Activated CD4-positive, CD25-positive, alpha-beta regulatory T cell treated with anti-CD3 and anti-CD28 coated beads, Interleukin-2, amount 50 U/mL, for 24 hours (primary cell): ENCODE data around the gene HMOX1.
"Not testable (repeated sequence)": the region's sequence is repeated elsewhere in the genome, so short reads cannot be mapped to it uniquely, and the experiment has no call there.

Experiments used
- ATAC-seq, 2 donors: fragments of 150-1000 bp; cut with Tn5 transposase; one replicate each; pipeline ENCODE4 v1.10.0; 2021; ENCODE audit warnings: mild to moderate bottlenecking in 1 of 2, moderate library complexity in 1 of 2

Gene HMOX1

GRCh38 chr22:35350539-35351503 lies 30.1 kb upstream of the HMOX1 start:
- ATAC-seq: peak; percentile 85 to 88

DNA sequence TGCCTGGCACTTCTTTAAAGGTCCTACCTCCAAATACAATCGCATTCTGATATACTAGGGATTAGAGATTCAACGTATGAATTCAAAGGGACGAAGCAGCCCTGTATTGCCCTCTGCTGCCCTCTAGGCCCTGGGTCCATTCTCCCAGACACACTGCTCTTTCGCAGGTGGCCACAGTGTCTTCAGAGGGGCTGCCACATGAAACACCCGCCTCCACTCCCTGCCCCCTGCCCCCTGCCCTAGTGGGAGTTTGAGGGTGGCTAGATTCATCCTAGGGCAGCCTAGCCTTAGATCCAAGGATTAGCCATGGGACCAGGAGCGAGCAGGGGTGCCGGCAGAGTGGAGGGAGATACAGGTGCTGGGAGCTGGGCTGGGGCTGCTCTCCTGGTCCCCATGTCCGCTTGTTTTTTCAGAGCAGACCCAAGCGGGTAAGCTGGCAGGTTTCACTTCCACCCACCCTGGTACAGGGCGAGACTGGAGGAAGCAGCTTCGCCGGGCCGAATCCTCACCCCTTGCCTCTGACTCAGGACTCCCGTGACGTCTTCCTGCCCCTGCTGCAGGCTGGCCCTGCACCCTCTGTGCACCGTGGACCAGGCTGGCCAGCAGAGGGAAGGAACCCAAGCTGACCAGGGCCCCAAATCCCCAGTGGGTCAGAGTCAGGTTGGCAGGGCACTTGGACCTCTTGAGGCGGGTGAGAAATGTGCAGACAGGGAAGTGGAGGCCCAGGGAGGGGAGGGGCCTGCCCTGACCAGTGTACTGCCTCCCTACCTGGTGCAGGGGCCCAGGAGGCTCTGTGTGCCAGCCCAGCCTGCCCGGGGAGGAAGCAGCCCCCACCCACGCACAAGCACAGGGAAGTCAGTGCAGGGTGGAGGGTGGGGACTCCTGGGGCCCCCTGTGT lies 28.4 kb upstream of the HMOX1 start:
- ATAC-seq: peak; percentile 63 to 68

- ATAC-seq: no peak
Observed at GRCh38 chr22:35353318-35353717, 27.6 kb upstream of the HMOX1 start.

DNA sequence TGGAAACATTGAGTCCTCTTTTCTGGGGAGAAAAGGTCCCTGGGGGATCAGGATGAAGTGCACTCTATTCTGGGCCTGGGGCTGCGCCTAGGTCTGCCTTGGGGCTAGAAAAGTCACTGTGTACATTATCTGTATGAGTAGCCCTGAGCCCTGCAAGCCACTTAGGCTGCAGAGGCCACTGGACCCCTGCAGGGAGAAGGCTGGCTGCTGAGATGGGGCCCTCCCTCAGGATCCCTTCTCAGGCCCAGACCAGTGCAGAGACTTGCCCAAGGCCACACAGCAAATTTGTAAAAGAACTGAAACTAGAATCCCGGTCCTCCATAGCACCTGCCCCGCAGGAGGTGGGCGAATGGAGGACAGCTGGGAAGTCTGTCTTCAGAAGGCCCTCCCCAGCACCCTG lies 26.8 kb upstream of the HMOX1 start:
- no peak for ATAC-seq

GRCh38 chr22:35357883-35358621 lies 22.8 kb upstream of the HMOX1 start:
- no peak for ATAC-seq

DNA sequence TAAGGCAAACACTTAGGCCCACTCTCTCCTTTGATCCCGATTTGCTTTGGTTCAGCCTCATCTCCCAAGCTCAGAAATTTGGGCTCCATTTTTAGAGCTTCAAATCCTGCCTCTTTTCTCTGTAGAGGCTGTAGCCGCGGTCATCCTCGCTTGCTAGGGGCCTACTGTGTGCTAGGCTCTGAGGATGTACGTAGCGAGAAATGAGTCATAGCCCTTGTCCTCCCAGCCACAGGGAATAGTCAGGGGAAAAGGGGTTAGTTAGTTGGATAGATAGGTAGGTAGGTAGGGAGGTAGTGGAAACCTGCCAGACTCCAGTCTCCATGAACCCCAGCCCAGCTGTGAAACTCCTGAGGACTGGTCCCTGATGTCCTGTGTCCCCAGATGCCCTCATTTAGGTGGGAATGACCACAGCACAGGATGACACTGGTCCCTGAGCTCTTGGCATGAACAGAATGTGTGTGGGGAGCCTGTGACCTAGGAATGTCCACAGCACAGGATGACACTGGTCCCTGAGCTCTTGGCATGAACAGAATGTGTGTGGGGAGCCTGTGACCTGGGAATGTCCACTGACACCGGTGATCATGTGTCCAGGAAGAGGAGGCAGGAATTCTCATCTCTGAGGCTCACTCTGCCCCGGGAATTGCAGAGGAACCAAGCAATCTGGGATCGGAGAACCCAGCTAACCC lies 21.4 kb upstream of the HMOX1 start:
- no peak for ATAC-seq

DNA sequence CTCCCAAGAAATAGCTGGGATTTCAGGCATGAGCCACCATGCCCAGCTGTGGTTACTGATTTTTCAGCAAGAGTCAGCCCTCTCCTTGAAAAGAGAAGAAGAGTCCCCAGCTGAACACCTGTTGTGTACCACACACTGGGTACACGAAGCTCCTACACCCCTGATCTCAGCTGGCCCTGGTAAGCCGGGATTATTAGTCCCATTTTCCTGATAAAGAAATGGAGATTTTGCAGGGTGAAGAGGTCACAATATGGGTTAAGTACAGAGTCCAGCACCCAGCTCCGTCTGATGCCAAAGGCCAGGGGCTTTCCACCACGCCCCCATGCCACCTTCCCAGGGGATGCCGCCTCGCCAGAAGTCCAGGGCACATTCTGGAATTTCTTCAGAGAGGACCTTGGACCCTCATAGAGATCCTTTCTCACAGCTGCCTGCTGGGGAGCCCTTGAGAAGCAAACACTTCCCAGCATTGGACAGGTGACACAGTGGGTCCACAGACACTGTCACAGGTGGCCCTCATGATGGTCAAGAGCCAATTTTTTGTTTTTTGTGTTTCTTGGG lies 19.8 kb upstream of the HMOX1 start:
- no peak for ATAC-seq

DNA sequence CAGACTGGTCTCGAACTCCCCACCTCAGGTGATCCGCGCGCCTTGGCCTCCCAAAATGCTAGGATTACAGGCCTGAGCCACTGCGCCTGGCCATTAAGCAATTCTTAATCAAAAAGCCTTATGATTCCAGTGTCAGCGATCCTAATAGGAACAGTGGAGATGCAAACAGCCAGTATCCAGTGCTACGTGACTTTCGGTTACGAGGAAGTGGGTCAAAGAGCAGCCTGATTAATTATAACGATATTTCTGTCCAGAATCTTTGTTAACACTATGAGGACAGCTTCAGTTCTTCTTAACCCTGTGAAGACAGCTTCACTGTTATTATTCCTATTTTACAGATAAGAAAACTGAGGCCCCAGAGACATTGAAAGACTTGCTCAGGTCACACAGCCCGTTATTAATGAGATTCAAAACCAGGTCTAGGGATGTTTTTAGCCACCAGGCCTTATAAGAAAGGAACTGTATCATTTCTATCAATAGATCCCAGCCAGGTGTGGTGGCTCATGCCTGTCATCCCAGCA lies 17.3 kb upstream of the HMOX1 start:
- ATAC-seq: no peak

DNA sequence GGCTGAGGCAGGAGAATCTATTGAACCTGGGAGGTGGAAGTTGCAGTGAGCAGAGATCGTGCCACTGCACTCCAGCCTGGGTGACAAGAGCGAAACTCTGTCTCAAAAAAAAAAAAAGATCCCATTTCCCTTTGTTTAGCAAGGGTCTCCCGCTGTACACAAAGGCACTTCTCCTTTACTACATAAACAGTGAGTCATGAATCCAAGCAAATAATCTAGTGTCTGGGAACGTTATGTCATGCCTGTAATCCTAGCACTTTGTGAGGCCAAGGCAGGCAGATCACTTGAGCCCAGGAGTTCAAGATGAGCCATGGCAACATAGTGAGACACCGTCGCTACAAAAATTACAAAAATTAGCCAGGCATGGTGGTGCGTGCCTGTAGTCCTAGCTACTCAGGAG lies 16.7 kb upstream of the HMOX1 start:
- ATAC-seq: not testable (repeated sequence)

DNA sequence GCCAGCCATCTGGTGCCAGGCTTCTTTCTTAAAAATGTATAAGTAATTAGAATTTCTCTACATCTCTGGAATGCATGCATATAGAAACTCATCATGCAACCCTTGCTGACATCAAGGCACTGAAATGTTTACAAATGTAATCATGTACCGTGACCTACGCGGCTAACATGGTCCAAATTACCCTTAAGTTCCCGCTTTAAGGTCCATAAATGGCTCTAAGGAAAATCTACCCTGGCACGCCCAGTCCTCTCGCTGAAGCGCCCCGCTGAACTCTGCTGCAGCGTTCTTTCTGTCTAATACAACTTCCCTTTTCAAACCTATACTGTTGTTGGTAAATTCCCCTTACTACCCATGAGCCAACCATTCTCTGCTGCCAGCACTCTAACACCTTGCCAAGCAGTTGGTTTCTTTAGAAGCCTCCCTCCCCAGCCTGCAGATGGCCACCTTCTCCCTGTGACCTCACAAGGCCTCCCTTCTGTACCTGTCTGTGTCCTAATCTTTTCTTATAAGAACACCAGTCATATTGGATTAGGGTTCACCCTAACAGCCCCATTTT lies 13.5 kb upstream of the HMOX1 start:
- no peak for ATAC-seq

GRCh38 chr22:35368386-35368785 lies 12.5 kb upstream of the HMOX1 start:
- no peak for ATAC-seq

- no peak for ATAC-seq
Observed at GRCh38 chr22:35369996-35370395, 10.9 kb upstream of the HMOX1 start.

DNA sequence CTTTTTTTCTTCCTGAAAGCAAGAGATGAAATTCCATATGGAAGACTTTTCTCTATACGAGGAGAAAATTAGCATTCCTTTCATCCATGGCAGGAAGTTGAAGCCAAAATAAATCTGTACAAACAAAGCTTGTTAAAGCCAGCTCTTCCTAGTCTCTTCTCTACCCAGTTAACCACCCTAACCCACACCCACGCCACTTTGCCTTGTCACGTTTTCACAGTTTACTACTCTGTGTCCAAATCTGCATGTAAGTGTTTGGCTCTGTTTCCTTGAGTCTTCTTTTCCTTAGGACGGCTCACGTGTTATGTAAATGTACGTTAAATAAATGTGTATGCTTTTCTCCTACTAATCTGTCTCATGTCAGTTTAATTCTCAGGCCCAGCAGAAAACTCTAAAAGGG lies 7.1 kb upstream of the HMOX1 start:
- ATAC-seq: no peak

DNA sequence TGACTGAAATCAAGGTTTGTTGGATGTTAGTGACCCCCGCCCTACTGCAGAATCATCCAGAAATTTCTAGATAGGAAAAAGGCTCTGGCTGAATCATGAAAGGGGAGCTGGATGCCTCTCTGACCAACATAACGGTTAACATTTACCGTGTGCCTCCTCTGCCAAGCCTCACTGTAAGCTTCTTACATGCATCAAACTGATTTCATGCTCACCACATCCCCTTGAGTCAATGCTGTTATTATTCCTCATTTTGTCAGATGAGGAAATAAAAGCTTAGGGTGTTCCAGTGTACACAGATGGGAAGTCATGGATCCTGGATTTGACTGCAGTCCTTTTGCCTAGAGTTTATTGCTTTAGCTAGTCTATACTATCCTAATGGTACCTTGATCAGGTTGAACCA lies 5.9 kb upstream of the HMOX1 start:
- no peak for ATAC-seq

- ATAC-seq: no peak
Observed at GRCh38 chr22:35375526-35375925, 5.4 kb upstream of the HMOX1 start.

- ATAC-seq: peak; percentile 45 to 52
Observed at GRCh38 chr22:35376728-35377472, 4.0 kb upstream of the HMOX1 start.

- no peak for ATAC-seq
Observed at GRCh38 chr22:35377735-35378134, 3.2 kb upstream of the HMOX1 start.

GRCh38 chr22:35378621-35379020 lies 2.3 kb upstream of the HMOX1 start:
- no peak for ATAC-seq

- no peak for ATAC-seq
Observed at GRCh38 chr22:35379146-35379993, 1.5 kb upstream of the HMOX1 start.

GRCh38 chr22:35380013-35380412 lies 883 bp upstream of the HMOX1 start:
- no peak for ATAC-seq
